SK-N-SH treated with all-trans-retinoic acid at 6 μM for 48 hours (cell line): ENCODE data around the gene TAS2R1.

ENCODE experiments used
- ATAC-seq: fragments of 200-7000 bp; cut with Tn5 transposase; 3 replicates; pipeline ENCODE4 v1.9.1; 2020; ENCODE audit warnings: mild to moderate bottlenecking, moderate library complexity
- CREB5 ChIP-seq: fragments of 250-450 bp; sonication (Bioruptor Pico); IDR thresholded peaks from 2 replicates; pipeline ENCODE4 v1.5.1; 2020; ENCODE audit warnings: low read depth, mild to moderate bottlenecking, moderate library complexity
- CSDC2 ChIP-seq: fragments of 250-450 bp; sonication (Bioruptor Pico); IDR thresholded peaks from 2 replicates; pipeline ENCODE4 v1.5.0; 2020; ENCODE audit warnings: mild to moderate bottlenecking, moderate library complexity
- CSRNP3 ChIP-seq: fragments of 250-450 bp; sonication (Bioruptor Pico); IDR thresholded peaks from 2 replicates; pipeline ENCODE4 v1.5.1; 2021; ENCODE audit warnings: mild to moderate bottlenecking, moderate library complexity
- ESRRG ChIP-seq: fragments of 250-450 bp; sonication (Bioruptor Pico); IDR thresholded peaks from 2 replicates; pipeline ENCODE4 v1.6.1; 2021; ENCODE audit warnings: mild to moderate bottlenecking
- GLIS3 ChIP-seq: fragments of 250-450 bp; sonication (Bioruptor Pico); IDR thresholded peaks from 2 replicates; pipeline ENCODE4 v1.5.0; 2020; ENCODE audit warnings: mild to moderate bottlenecking, moderate library complexity
- ISL1 ChIP-seq: fragments of 250-450 bp; sonication (Bioruptor Pico); IDR thresholded peaks from 2 replicates; pipeline ENCODE4 v2.1.2; 2022; ENCODE audit warnings: mild to moderate bottlenecking, moderate library complexity
- OSR1 ChIP-seq: fragments of 250-450 bp; sonication (Bioruptor Pico); IDR thresholded peaks from 2 replicates; pipeline ENCODE4 v1.8.0; 2022; ENCODE audit warnings: moderate library complexity, mild to moderate bottlenecking, inconsistent platforms
- PATZ1 ChIP-seq: fragments of 250-450 bp; sonication (Bioruptor Pico); IDR thresholded peaks from 2 replicates; pipeline ENCODE4 v1.8.0; 2020; ENCODE audit warnings: mild to moderate bottlenecking, moderate library complexity, borderline replicate concordance
- PPARA ChIP-seq: fragments of 250-450 bp; sonication (Bioruptor Pico); IDR thresholded peaks from 2 replicates; pipeline ENCODE4 v1.5.0; 2020; ENCODE audit warnings: mild to moderate bottlenecking, borderline replicate concordance
- RARB ChIP-seq: fragments of 250-450 bp; sonication (Bioruptor Pico); IDR thresholded peaks from 2 replicates; pipeline ENCODE4 v1.8.0; 2021; ENCODE audit warnings: mild to moderate bottlenecking, moderate library complexity
- SNAI2 ChIP-seq: fragments of 250-450 bp; sonication (Bioruptor Pico); IDR thresholded peaks from 2 replicates; pipeline ENCODE4 v1.5.0; 2020; ENCODE audit warnings: mild to moderate bottlenecking, moderate library complexity
- TCF4 ChIP-seq: fragments of 250-450 bp; sonication (Bioruptor Pico); IDR thresholded peaks from 2 replicates; pipeline ENCODE4 v1.8.0; 2021; ENCODE audit warnings: mild to moderate bottlenecking, moderate library complexity, borderline replicate concordance
- TOX ChIP-seq: fragments of 250-450 bp; sonication (Bioruptor Pico); IDR thresholded peaks from 2 replicates; pipeline ENCODE4 v1.8.0; 2021; ENCODE audit warnings: mild to moderate bottlenecking, moderate library complexity, borderline replicate concordance
- ZC3H10 ChIP-seq: fragments of 250-450 bp; sonication (Bioruptor Pico); IDR thresholded peaks from 2 replicates; pipeline ENCODE4 v1.5.1; 2021; ENCODE audit warnings: mild to moderate bottlenecking, moderate library complexity
- ZFP3 ChIP-seq: fragments of 250-450 bp; sonication (Bioruptor Pico); IDR thresholded peaks from 2 replicates; pipeline ENCODE4 v1.5.0; 2020; ENCODE audit warnings: mild to moderate bottlenecking, moderate library complexity
- ZFP30 ChIP-seq: fragments of 450-650 bp; formaldehyde crosslinking; IDR thresholded peaks from 2 replicates; pipeline ENCODE4 v1.5.0; 2022; ENCODE audit warnings: mild to moderate bottlenecking, moderate library complexity
- ZNF565 ChIP-seq: fragments of 450-650 bp; formaldehyde crosslinking; conservative IDR thresholded peaks from 2 replicates; pipeline ENCODE4 v1.5.0; 2020; ENCODE audit warnings: low read depth, mild to moderate bottlenecking, moderate library complexity
- ZNF70 ChIP-seq: fragments of 450-650 bp; formaldehyde crosslinking; IDR thresholded peaks from 2 replicates; pipeline ENCODE4 v1.5.0; 2020; ENCODE audit warnings: mild to moderate bottlenecking, moderate library complexity
- ZNF8 ChIP-seq: fragments of 450-650 bp; formaldehyde crosslinking; IDR thresholded peaks from 2 replicates; pipeline ENCODE4 v1.5.0; 2020; ENCODE audit warnings: mild to moderate bottlenecking, moderate library complexity
- TF ChIP-seq, protein P1 (sequence below): fragments of 250-450 bp; sonication (Bioruptor Pico); IDR thresholded peaks from 2 replicates; pipeline ENCODE4 v1.5.0; 2020; ENCODE audit warnings: mild to moderate bottlenecking, moderate library complexity

TAS2R1 gene, protein sequence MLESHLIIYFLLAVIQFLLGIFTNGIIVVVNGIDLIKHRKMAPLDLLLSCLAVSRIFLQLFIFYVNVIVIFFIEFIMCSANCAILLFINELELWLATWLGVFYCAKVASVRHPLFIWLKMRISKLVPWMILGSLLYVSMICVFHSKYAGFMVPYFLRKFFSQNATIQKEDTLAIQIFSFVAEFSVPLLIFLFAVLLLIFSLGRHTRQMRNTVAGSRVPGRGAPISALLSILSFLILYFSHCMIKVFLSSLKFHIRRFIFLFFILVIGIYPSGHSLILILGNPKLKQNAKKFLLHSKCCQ

GRCh38 chr5:9630251-9630650, at the start of gene TAS2R1:
Gene TAS2R1, minus strand, starts transcription at chr5:9630351. Its CDS starts 319 bp downstream, at chr5:9630032.
- no peak for TF ChIP-seq ESRRG
- no peak for TF ChIP-seq SNAI2 (CRISPR knock-in tag)
- no peak for TF ChIP-seq CREB5
- TF ChIP-seq OSR1 (CRISPR knock-in tag), result no peak
- no peak for TF ChIP-seq TCF4
- TF ChIP-seq PPARA (CRISPR knock-in tag), result no peak
- no peak for TF ChIP-seq RARB (CRISPR knock-in tag)
- TF ChIP-seq, protein P1, sequence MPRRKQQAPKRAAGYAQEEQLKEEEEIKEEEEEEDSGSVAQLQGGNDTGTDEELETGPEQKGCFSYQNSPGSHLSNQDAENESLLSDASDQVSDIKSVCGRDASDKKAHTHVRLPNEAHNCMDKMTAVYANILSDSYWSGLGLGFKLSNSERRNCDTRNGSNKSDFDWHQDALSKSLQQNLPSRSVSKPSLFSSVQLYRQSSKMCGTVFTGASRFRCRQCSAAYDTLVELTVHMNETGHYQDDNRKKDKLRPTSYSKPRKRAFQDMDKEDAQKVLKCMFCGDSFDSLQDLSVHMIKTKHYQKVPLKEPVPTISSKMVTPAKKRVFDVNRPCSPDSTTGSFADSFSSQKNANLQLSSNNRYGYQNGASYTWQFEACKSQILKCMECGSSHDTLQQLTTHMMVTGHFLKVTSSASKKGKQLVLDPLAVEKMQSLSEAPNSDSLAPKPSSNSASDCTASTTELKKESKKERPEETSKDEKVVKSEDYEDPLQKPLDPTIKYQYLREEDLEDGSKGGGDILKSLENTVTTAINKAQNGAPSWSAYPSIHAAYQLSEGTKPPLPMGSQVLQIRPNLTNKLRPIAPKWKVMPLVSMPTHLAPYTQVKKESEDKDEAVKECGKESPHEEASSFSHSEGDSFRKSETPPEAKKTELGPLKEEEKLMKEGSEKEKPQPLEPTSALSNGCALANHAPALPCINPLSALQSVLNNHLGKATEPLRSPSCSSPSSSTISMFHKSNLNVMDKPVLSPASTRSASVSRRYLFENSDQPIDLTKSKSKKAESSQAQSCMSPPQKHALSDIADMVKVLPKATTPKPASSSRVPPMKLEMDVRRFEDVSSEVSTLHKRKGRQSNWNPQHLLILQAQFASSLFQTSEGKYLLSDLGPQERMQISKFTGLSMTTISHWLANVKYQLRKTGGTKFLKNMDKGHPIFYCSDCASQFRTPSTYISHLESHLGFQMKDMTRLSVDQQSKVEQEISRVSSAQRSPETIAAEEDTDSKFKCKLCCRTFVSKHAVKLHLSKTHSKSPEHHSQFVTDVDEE (CRISPR knock-in tag), result no peak
- TF ChIP-seq GLIS3, result no peak
- TF ChIP-seq ZFP30 (CRISPR knock-in tag), result no peak
- no peak for TF ChIP-seq TOX (CRISPR knock-in tag)
- TF ChIP-seq PATZ1 (CRISPR knock-in tag), result no peak
- no peak for TF ChIP-seq ISL1 (CRISPR knock-in tag)
- TF ChIP-seq CSRNP3 (CRISPR knock-in tag), result no peak
- no peak for ATAC-seq

DNA sequence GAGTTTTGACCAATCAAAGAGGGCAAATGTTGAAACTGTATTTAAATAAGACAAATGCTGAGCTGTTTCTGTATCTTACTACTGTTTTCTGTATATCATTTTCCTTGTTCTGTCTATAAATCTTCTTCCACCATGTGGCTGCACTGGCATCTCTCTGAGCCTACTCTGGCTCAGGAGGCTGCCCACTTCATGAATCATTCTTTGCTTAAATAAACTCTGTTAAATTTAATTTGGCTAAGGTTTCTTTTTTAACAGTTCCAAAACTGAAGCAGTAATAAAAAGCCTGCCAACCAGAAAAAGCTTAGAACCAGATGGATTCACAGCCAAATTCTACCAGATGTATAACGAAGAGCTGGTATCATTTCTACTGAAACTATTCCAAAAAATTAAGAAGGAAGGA, 40.2 kb upstream of the TAS2R1 start:
- ATAC-seq, result no peak

More for the DNA sequence above, 40.2 kb upstream of the TAS2R1 start:
- TF ChIP-seq CSRNP3 (CRISPR knock-in tag), result no peak
- no peak for TF ChIP-seq CSDC2 (CRISPR knock-in tag)
- TF ChIP-seq ZFP30 (CRISPR knock-in tag), result no peak
- TF ChIP-seq SNAI2 (CRISPR knock-in tag), result no peak
- no peak for TF ChIP-seq ZNF565 (CRISPR knock-in tag)
- no peak for TF ChIP-seq ZNF8
- TF ChIP-seq ZNF70 (CRISPR knock-in tag), result no peak
- TF ChIP-seq ZFP3, result no peak
- no peak for TF ChIP-seq ZC3H10 (CRISPR knock-in tag)
- TF ChIP-seq CREB5, result no peak
